Upper lobe of left lung (tissue), 4 donors: Measurements from ENCODE around the gene RMND5A.

Experiments used
- POLR2A ChIP-seq, 4 donors: fragments of 450-650 bp; IDR thresholded peaks; one replicate each; pipeline ENCODE4 v1.5.1; 2016 to 2017; ENCODE audit warnings: antibody characterized with exemption in 4 of 4, mild to moderate bottlenecking in 2 of 4
- TF ChIP-seq, protein P1 (sequence below), 6 experiments: fragments of 450-650 bp in 4 of 6; fragments of 200-600 bp in 2 of 6; sonication (generic) in 2 of 6; IDR thresholded peaks; one replicate each; pipeline ENCODE4 v1.5.1; 2016 to 2019; ENCODE audit warnings: antibody characterized with exemption in 6 of 6

DNA sequence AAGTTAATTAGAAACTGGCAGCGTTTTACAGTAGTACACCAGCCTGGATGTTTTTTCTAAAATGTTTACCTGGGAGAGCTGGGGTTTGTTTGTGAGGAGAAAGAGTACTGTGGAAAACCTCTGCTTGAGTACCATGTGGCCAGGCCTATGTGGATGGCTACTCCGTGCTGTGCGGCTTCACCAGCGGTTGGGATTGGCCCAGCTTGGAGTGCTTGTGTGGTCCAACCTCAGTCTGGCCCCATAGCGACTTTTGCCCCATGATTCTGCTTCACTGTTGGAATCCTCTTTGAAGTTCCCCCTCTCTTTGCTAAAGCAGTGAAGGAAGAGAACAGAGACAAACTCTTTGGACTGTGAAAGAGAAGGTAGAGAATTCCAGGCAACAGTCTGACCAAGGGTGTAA, 54.8 kb downstream of the RMND5A start:
- TF ChIP-seq, protein P1, sequence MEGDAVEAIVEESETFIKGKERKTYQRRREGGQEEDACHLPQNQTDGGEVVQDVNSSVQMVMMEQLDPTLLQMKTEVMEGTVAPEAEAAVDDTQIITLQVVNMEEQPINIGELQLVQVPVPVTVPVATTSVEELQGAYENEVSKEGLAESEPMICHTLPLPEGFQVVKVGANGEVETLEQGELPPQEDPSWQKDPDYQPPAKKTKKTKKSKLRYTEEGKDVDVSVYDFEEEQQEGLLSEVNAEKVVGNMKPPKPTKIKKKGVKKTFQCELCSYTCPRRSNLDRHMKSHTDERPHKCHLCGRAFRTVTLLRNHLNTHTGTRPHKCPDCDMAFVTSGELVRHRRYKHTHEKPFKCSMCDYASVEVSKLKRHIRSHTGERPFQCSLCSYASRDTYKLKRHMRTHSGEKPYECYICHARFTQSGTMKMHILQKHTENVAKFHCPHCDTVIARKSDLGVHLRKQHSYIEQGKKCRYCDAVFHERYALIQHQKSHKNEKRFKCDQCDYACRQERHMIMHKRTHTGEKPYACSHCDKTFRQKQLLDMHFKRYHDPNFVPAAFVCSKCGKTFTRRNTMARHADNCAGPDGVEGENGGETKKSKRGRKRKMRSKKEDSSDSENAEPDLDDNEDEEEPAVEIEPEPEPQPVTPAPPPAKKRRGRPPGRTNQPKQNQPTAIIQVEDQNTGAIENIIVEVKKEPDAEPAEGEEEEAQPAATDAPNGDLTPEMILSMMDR (IDR thresholded peaks at IDR 0.05): no peak
- no peak for TF ChIP-seq POLR2A (IDR thresholded peaks at IDR 0.05)
